Measurements from ENCODE around the gene RNF213. TPM values are rescaled to one million over a fixed set of nuclear protein-coding genes. Genes with fewer than 3 reads are reported as not detected.

RNF213 gene
- total RNA-seq, 1 experiment from 2014 or later: 44.5 TPM

- H3K36me3 ChIP-seq (ENCODE audit: control insufficient read depth in 1 of 2, insufficient read depth in 2 of 2, low read length in 2 of 2): peaks cover 0 to 11% of the 10 kb centered on the region in 2 experiments; a peak in 1 of 4 replicates
- no peaks in the 10 kb centered on the region for H3K9me3 ChIP-seq (ENCODE audit: control insufficient read depth in 1 of 2, insufficient read depth in 1 of 2, low read depth in 1 of 2, low read length in 2 of 2)
- DNase-seq (ENCODE audit: low read depth, low spot score) (no peak), ATAC-seq (no peak)
- no peak overlapping the region for H2AFZ ChIP-seq (ENCODE audit: low read depth, low read length, poor library complexity, severe bottlenecking)
- TF ChIP-seq, protein P1, sequence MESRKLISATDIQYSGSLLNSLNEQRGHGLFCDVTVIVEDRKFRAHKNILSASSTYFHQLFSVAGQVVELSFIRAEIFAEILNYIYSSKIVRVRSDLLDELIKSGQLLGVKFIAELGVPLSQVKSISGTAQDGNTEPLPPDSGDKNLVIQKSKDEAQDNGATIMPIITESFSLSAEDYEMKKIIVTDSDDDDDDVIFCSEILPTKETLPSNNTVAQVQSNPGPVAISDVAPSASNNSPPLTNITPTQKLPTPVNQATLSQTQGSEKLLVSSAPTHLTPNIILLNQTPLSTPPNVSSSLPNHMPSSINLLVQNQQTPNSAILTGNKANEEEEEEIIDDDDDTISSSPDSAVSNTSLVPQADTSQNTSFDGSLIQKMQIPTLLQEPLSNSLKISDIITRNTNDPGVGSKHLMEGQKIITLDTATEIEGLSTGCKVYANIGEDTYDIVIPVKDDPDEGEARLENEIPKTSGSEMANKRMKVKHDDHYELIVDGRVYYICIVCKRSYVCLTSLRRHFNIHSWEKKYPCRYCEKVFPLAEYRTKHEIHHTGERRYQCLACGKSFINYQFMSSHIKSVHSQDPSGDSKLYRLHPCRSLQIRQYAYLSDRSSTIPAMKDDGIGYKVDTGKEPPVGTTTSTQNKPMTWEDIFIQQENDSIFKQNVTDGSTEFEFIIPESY (IDR thresholded peaks at IDR 0.05; ENCODE audit: extremely low read depth, insufficient replicate concordance, low read length): no peak
- no peak for TF ChIP-seq EZH2phosphoT487 (IDR thresholded peaks at IDR 0.05; ENCODE audit: borderline replicate concordance)
- TF ChIP-seq JUND (IDR thresholded peaks at IDR 0.05): no peak
- TF ChIP-seq, protein P2, sequence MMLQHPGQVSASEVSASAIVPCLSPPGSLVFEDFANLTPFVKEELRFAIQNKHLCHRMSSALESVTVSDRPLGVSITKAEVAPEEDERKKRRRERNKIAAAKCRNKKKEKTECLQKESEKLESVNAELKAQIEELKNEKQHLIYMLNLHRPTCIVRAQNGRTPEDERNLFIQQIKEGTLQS (IDR thresholded peaks at IDR 0.05): no peak
- no peak for TF ChIP-seq CBX3 (IDR thresholded peaks at IDR 0.05; ENCODE audit: low read depth)
- no peaks in the 10 kb centered on the region for H3K9me2 ChIP-seq (ENCODE audit: insufficient read depth)
- H3K27me3 ChIP-seq (ENCODE audit: insufficient read depth, low read length): no peaks in the 10 kb centered on the region
- H3K79me2 ChIP-seq (ENCODE audit: insufficient read depth, low read length): peaks cover 23% of the 10 kb centered on the region
- peak overlapping the region; percentile 99 to 100 for H3K4me3 ChIP-seq (replicated peaks in 1 of 2; ENCODE audit: low read depth in 1 of 2, low read length in 2 of 2)
- H3K9ac ChIP-seq (ENCODE audit: low read length): peak overlapping the region; percentile 91
- peaks cover 12 to 15% of the 10 kb centered on the region in 2 experiments; a peak in 3 of 4 replicates for H3K4me1 ChIP-seq (ENCODE audit: control insufficient read depth in 1 of 2, insufficient read depth in 2 of 2, low read length in 2 of 2)
- BruUV-seq (replicated peaks): no TSS peak
- H3K27ac ChIP-seq (ENCODE audit: low read depth, low read length): peak overlapping the region; percentile 81; the same call in 1 of the 2 replicates
- CTCF ChIA-PET: interaction anchor here (1.4 to 2.0 kb wide), 3 partner anchors 12 to 406 kb away, joined by 4 to 5 read pairs (median 5); partner anchors contain the start of gene GAA
- H4K20me1 ChIP-seq (ENCODE audit: insufficient read depth): no peaks in the 10 kb centered on the region
- intact Hi-C loops (cut with micrococcal nuclease): no loop called here
- POLR2A ChIA-PET: no interaction called here
- H3K4me2 ChIP-seq (ENCODE audit: low read length): peak overlapping the region; percentile 92
- RAD21 ChIA-PET (ENCODE audit: low non-redundant PET in 1 of 2, low total read pairs in 2 of 2, uncharacterized antibody in 2 of 2, unreplicated experiment in 2 of 2): no interaction called here
Observed at GRCh38 chr17:80414508-80414802, 153.8 kb downstream of the RNF213 start.
